NCI-H2107 treated with DMSO at 0.1 percent for 48 hours (cell line): ENCODE data around the gene GP1BB.

Experiments
- DNase-seq: peaks from one replicate; lab custom pipeline; 2025; ENCODE audit not compliant: unreplicated experiment; lab: John Stamatoyannopoulos, UW

Gene GP1BB

DNA sequence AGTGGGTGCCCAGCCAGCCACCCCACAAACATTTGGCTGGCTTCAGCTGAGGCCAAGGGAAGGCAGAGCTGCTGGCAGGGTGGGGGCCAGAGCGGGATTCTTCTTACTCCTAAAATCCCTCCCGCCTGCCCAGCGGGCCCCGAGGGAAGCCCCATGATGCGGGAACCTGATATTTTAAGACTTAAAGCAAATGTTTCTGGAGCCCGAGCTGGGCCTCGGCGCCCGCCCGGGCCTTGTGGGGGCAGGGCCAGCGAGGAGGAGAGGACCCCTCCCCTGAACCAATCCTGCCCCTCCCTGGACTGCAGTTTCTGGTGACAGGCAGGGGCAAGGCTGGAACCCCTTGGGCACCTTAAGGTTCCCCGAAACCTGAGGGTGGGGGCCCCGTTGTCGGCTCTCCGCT, 17.2 kb downstream of the GP1BB start:
- DNase-seq, result no peak

GRCh38 chr22:19741053-19741452, 17.7 kb downstream of the GP1BB start:
- DNase-seq, result no peak

- DNase-seq, result no peak
Measured at GRCh38 chr22:19742160-19743066, 19.1 kb downstream of the GP1BB start.

GRCh38 chr22:19743081-19743480, 19.7 kb downstream of the GP1BB start:
- no peak for DNase-seq

DNA sequence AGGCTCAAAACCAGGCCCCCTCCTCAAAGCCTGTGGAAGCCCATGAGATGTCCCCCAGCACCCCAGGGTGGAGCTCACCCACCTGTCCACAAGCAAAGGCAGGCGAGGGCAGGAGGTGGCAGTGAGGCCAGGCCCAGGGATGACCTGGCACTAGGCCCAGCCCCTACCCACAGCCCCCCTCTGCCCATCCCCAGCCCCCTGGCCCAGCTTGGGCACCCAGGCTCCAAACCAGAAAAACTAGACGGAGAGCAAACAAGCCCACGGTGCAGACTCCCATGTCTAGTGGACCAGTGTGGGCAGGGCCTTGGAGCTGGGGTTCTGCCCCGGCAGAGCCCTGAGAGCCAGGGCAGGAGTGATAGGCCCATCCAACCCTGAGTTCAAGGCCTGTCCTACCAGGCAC, 20.3 kb downstream of the GP1BB start:
- DNase-seq, result no peak

DNA sequence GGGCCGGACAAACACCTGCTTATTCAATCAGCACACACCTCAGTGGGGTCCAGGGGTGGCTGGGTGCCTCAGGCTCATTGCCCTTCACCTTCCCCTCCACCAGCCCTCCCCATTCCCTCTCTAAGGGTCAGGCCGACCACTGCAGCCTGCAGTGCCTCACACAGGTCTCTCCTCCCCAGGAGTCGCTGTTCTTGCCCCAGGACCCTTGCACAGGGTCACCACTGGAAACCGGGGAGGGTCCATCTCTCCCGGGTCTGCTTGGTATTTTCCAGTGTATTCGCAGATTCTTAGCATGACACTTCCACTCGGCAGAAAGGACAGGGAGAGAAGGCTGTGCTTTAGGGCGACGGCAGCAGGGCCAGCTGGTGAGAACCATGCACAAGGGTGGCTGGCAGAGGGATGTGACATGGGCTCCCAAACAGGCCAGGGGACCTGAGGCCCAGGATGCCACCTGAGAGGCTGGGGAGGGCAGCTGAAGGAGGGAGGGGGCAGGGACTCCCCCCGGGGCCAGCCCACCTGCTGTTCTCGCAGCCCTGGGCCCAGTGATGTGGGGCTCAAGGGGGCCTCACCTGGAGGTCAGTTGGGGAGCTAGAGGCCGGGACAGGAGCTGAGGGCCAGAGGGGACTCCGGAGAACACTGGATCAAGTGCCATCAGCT, 21.1 kb downstream of the GP1BB start:
- DNase-seq, result no peak

DNA sequence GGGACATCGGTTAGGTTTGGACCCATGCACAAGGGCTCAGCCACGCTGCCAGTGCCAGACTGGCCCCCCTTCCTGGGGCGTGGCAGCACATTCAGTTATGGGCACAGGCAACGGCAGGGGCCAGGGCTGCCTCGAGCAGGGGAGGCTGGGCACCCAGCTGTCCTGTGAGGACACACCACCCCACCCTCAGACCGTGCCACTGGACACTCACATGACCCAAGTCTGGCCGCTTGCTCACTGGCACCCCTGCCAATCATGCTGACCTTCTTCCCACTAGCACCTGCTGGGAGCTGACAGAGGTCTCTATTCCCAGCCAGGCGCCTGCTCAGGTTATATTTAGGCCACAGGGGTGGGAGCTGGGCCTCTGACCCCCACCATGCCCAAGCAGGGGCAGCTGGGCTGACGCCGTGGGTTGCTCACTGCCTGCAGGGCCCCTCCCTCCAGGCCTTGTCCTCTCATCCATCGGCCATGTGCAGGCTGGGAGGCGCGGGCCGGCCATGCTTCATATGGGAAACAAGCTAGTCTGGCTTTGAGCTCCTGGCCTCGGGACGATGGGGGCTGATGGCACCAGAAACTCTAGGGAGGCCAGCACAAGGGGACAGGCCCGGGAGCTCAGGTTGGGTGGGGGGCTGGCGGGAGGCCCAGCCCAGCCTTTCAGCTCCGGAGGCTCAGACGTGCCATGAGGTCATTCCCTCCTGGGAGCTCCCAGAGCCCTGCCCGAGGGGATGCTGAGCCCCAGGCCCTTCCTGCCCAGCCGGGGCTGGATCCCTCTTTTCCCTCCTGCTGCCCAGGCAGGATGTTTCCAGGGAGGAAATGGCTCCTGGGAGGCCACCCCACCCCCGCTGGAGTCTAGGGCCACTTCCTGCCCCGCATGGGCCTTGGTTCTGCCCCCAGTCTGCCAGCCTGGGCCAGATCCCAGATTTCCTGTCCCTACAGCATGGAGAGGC, 22.1 kb downstream of the GP1BB start:
- no peak for DNase-seq

DNA sequence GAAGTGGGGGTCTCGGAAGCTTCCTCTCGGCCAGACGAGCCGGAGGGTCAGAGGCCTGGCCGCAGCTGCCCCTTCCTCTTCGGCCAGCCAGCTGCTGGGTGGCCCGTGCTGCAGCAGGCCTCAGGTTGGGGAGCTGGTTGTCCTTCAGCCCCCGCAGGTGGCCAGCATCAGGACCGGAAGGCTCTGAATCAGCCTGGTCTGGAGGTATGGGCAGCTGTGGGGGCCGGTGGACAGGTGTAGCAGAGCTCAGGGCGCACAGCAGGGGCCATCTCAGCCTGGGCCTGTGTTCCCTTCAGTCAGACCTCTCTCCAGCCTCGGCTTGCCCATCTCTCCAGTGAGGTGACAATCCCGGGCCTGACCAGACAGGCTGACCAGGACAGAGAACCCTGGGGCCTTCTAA, 23.4 kb downstream of the GP1BB start:
- no peak for DNase-seq

DNA sequence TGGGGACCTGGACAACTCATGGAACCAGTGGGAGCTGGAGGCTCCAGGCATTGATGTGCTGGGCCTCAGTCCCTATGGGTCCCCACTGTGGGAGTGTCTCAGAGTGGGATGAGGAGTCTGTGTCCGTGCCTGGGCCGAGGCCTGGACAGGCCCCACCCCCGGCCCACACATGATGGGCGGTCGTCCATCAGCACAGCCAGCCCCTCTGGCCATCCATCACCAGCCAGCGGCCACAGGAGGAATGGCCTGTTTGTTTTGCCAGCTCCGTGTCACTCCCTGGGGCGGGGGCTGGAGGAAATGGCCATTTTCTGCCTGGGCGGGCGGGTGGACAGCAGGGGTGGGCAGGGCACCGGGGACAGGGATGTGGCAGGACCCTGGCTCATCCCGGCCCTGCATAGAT, 24.2 kb downstream of the GP1BB start:
- no peak for DNase-seq

DNA sequence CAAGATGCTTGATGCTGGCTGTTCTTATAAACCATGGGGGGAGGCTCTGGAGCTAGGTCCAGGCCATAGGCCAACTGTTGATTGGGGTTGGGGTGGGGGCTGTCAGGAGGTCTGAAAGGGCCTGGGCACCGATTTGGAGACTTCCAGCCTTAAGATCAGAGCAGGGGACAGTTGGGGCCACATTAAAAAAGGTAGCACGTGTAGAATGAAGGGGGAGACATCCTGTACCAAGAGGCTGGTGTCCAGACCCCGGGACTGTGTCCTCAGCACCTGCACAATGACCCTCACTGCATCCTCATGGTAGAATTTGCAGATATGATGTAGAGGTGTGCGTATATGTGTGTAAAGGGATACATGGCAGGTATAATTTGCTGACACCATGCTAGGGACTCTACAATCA, 24.8 kb downstream of the GP1BB start:
- no peak for DNase-seq

- no peak for DNase-seq
Measured at GRCh38 chr22:19748991-19749664, 25.8 kb downstream of the GP1BB start.

DNA sequence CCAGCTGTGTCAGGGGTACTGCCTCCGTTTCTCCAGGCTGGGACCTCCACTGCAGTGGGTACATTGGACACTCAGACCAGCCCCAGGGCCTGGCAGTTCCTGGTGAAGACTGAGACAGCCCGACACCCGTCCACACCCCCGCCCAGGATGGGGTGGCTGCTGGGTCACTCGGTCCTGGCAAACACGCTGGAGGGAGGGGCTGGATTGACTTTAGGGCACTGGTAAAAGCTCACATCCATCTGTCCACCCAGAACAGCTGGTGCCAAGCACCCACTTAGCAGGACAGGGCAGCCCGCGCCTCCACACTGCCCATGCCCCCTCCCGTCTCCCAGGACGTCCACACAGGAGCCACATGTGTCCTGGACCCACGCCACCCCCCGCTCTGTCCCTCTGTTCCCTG, 26.5 kb downstream of the GP1BB start:
- DNase-seq, result no peak

GRCh38 chr22:19750507-19751490, 27.5 kb downstream of the GP1BB start:
- no peak for DNase-seq

- DNase-seq, result no peak
Measured at GRCh38 chr22:19751497-19752245, 28.3 kb downstream of the GP1BB start.

DNA sequence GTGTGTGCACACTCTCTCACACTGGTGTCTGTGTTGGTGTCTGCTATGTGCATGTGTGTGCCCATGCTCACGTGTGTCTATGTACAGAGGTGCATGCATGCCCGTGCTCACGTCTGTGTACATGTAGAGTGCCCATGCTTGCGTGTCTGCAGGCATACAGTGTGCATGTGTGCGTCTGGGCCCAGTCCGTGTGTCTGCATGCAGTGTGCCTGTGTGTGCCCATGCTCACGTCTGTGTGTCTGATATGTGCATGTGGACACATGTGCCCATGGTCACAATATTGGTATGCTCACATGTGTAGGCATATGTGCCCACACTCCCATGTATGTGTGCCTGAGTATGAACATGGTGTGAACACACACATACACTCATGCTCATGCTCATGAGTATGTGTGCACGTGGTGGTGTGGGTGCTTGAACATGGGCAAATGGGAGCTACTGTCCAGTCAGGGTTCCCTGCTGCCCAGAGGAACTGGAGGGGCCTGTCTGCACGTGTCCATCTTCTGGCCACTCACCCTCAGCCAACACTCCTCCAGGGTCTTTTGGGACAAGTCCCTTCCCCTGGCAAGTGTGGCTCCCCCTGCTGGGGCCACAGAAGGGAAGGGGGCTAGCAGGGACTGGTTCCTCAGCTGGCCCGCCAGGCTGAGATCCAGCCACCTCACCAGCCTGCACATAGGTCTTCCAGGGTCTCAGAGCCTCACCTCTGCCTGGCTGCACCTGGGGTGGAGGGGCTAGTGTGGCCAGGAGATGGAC, 29.9 kb downstream of the GP1BB start:
- no peak for DNase-seq

DNA sequence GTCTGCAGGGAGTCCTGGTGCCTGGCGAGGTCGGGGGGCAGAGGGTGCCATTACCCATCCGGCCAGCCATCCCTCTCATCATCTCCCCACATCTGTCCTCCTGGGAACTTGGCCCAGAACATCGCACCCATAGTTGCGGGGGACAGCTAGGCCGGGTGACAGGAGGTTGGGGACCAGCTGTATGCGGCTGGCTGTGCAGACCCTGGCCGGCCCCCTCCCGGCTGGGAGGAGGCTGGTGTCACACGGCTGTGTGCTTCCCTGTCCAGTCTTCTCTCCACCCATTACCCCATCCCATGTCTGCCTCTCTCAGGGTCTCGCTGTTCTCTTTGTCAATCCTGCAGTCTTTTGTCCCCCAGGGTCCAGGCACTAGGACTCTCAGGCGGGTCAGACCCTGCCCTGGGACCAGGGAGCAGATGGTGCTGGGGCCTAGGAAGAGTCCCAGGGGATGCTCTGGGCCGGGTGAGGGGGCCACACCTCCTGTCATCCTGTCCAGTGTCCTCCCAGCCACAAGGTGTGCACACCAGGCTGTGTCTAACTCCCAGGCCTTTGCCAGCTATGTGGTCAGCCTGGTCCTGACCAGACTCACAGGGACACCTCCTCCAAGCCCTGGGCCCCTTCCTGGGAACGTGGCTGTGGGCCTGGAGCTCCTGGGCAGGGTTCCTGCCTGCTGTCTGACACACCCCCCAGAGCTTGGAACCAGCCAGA, 30.8 kb downstream of the GP1BB start:
- no peak for DNase-seq

- no peak for DNase-seq
Measured at GRCh38 chr22:19754701-19755144, 31.4 kb downstream of the GP1BB start.
